GM12878 (cell line): ENCODE data around the gene EML1. TPM values are rescaled to one million over a fixed set of nuclear protein-coding genes. Genes with fewer than 3 reads are reported as not detected.

Source experiments
- ATAC-seq: fragments of 200-7000 bp; cut with Tn5 transposase; 3 replicates; pipeline ENCODE4 v1.9.1; 2020; ENCODE audit warnings: mild to moderate bottlenecking, moderate library complexity
- BruUV-seq: library from RNA; stranded (reverse); fragments of 400-500 nt; replicated peaks from 2 replicates; lab custom pipeline; 2021; lab: Mats Ljungman, UMichigan
- CTCF ChIA-PET: fragments of 300-600 bp; sonication (Branson Sonifier 250); formaldehyde crosslinking; extraction: SDS; loops from one replicate; lab custom pipeline; 2021; ENCODE audit warnings: inconsistent platforms; lab: Yijun Ruan, JAX
- POLR2A ChIA-PET: fragments of 350-600 bp; formaldehyde crosslinking; extraction: SDS; loops from one replicate; lab custom pipeline; 2021; ENCODE audit warnings: inconsistent platforms; lab: Charles Lee
- RAD21 ChIA-PET: fragments of 300-600 bp; sonication (Branson Sonifier 250); formaldehyde crosslinking; loops from one replicate; lab custom pipeline; 2023; ENCODE audit warnings: antibody characterized with exemption; ENCODE audit not compliant: unreplicated experiment; lab: Charles Lee
- SMC1A ChIA-PET: fragments of 300-600 bp; sonication (Branson Sonifier 250); formaldehyde crosslinking; loops from one replicate; lab custom pipeline; 2023; ENCODE audit not compliant: unreplicated experiment, uncharacterized antibody; lab: Charles Lee
- DNase-seq: peaks from one replicate; pipeline ENCODE4 v3.0.0-alpha.2; 2011; ENCODE audit warnings: low read depth, low spot score
- FAIRE-seq: peaks from 3 replicates; lab custom pipeline; 2011; peaks lifted over from hg19 to GRCh38; lab: Jason Lieb, UNC
- H2AFZ ChIP-seq: 2 replicates; pipeline ENCODE4 v1.6.0; 2011; ENCODE audit warnings: low read depth, low read length, control low read depth; ENCODE audit not compliant: control insufficient read depth
- H3K27ac ChIP-seq: 2 replicates; pipeline ENCODE4 v1.5.1; 2011; ENCODE audit warnings: control low read depth; ENCODE audit not compliant: control insufficient read depth, insufficient read depth
- H3K27me3 ChIP-seq, 2 experiments: replicated peaks in 1 of 2; 2 replicates each; pipeline versions ENCODE4 v1.6.0 to v1.6.1; 2011; ENCODE audit warnings: low read length in 1 of 2; ENCODE audit not compliant: control insufficient read depth in 2 of 2, insufficient read depth in 2 of 2
- H3K36me3 ChIP-seq, 2 experiments: 2 replicates each; pipeline ENCODE4 v1.5.1; 2011; ENCODE audit warnings: low read length in 1 of 2; ENCODE audit not compliant: control insufficient read depth in 2 of 2, insufficient read depth in 2 of 2
- H3K4me1 ChIP-seq: 2 replicates; pipeline ENCODE4 v1.6.1; 2011; ENCODE audit warnings: mild to moderate bottlenecking, low read length, moderate library complexity, mixed read lengths; ENCODE audit not compliant: control insufficient read depth, insufficient read depth
- H3K4me2 ChIP-seq: 2 replicates; pipeline ENCODE4 v1.6.0; 2011; ENCODE audit warnings: control low read depth; ENCODE audit not compliant: control insufficient read depth, insufficient read depth
- H3K4me3 ChIP-seq: fragments of 200-600 bp; sonication (generic); 2 replicates; pipeline ENCODE4 v1.5.1; 2016
- H3K79me2 ChIP-seq: 2 replicates; pipeline ENCODE4 v1.6.0; 2011; ENCODE audit warnings: low read length; ENCODE audit not compliant: control insufficient read depth, insufficient read depth
- H3K9ac ChIP-seq: 2 replicates; pipeline ENCODE4 v1.8.0; 2011; ENCODE audit warnings: low read length, control low read depth, mixed read lengths; ENCODE audit not compliant: control insufficient read depth, insufficient read depth
- H3K9me3 ChIP-seq: replicated peaks from 3 replicates; pipeline ENCODE4 v1.5.1; 2011; ENCODE audit warnings: mild to moderate bottlenecking, low read length; ENCODE audit not compliant: control insufficient read depth, insufficient read depth
- H4K20me1 ChIP-seq: 2 replicates; pipeline ENCODE4 v1.6.0; 2011; ENCODE audit not compliant: control insufficient read depth, insufficient read depth
- CBFB ChIP-seq: IDR thresholded peaks from 2 replicates; pipeline ENCODE4 v1.6.1; 2016; ENCODE audit warnings: antibody characterized with exemption, low read depth
- NR2C1 ChIP-seq: fragments of 450-650 bp; IDR thresholded peaks from 2 replicates; pipeline ENCODE4 v1.6.1; 2017; ENCODE audit warnings: antibody characterized with exemption, mild to moderate bottlenecking, moderate library complexity
- NR2F1 ChIP-seq: fragments of 450-650 bp; conservative IDR thresholded peaks from 2 replicates; pipeline ENCODE4 v1.6.1; 2017; ENCODE audit warnings: mild to moderate bottlenecking
- SREBF1 ChIP-seq: IDR thresholded peaks from 2 replicates; pipeline ENCODE4 v1.6.1; 2012; ENCODE audit warnings: mild to moderate bottlenecking, low read length
- TCF7 ChIP-seq: IDR thresholded peaks from 2 replicates; pipeline ENCODE4 v1.6.1; 2014; ENCODE audit warnings: antibody characterized with exemption, borderline replicate concordance
- WGBS: methylation state at CpG from one replicate; pipeline ENCODE4 v1.1.6; 2016; ENCODE audit warnings: low lambda C conversion rate; ENCODE audit not compliant: insufficient replicate concordance, insufficient coverage; ENCODE audit errors: missing lambda C conversion rate; 5-methylcytosine and 5-hydroxymethylcytosine counted together
- in situ Hi-C: fragments of 300-500 bp; cut with MboI; formaldehyde crosslinking; loops from 9 replicates; pipeline ENCODE4 v1.14.3; 2018; ENCODE audit warnings: mixed read lengths
- intact Hi-C: fragments of 100-400 bp; cut with micrococcal nuclease; formaldehyde crosslinking; loops from one replicate; pipeline ENCODE4 v1.14.2; 2022; ENCODE audit not compliant: unreplicated experiment
- polyA plus RNA-seq, 11 experiments: library from polyadenylated mRNA; depleted of rRNA in 4 of 11; unstranded in 6 of 11; stranded (reverse) in 5 of 11; fragments of >200 nt; fragmentation: Nextera tagmentation in 4 of 11; fragmentation: Illumina TruSeq in 1 of 11; extraction: Ambion mirVana in 4 of 11; extraction: Trizol in 1 of 11; gene quantifications; 1 replicate in 1 of 11; 2 replicates in 10 of 11; pipeline versions ENCODE4 v1.2.1 to v1.2.3, GENCODE V29; 2011 to 2016; ENCODE audit warnings: inconsistent platforms in 2 of 11, missing spikeins in 2 of 11, low read depth in 1 of 11
- total RNA-seq, 4 experiments: library from RNA; depleted of rRNA in 3 of 4; stranded (reverse); fragments of >200 nt in 3 of 4; fragmentation: Illumina TruSeq in 1 of 4; extraction: Trizol in 1 of 4; gene quantifications; 2 replicates each; pipeline versions ENCODE4 v1.2.1 to v1.2.3, GENCODE V29; 2013 to 2021

Gene EML1
- total and polyA plus RNA-seq, 10 of the 15 experiments (the other 5 are each of a cell fraction or from before 2014, with no cell fraction given): 0.05 to 3.4 (median 0.11) TPM; not detected in 3

DNA sequence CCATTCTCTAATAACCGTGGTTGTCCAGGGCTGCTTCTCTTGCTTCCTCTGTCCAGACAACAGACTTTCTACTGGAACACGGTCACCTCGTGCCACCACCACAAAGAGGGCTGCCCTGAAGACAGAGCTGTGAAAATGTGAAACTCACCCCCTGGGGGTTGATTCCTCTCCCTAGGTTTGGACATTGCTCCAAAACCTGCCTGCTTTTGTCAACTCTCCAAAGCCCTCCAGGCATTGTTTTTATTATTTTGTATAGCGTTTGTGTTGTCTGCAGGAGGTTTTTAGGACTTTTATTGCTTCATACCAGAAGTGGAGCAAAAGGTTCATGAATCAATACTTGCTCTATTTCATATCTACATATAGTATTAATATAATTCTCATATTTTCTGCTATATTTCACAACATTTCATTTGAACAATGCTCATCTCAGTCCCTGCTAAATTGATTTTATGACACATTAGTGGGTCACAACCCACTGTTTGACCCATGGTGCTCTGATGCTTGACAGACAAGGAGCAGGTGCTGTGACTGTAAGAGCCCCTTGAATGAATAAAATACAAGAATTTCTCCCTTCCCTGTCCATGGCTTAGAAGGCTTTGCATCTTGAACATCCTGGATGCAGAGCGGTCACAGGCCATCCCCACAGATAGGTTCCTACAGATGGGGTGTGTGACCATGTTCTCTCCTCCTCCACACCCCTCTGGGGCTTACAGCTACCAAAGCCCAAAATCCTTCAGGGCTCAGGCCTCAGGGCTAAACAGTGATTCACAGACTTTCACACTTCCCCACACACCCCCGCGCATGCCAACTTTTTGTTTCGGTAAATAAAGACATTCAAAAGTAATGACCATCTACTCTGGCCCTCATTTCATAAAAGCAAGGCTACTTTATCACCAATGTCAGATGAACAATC lies 20.6 kb upstream of the EML1 start:
- H3K27ac ChIP-seq: no peak overlapping the region
- no peaks in the 10 kb centered on the region for H3K9me3 ChIP-seq
- in situ Hi-C loops: no loop called here
- H3K27me3 ChIP-seq: peaks cover 0 to 1% of the 10 kb centered on the region in 2 experiments; a peak in 1 of 4 replicates
- H3K4me1 ChIP-seq: no peaks in the 10 kb centered on the region
- no peak overlapping the region for H3K4me3 ChIP-seq
- no peak overlapping the region for H3K9ac ChIP-seq
- no peaks in the 10 kb centered on the region for H3K79me2 ChIP-seq
- H3K4me2 ChIP-seq: no peak overlapping the region
- TF ChIP-seq NR2C1: no peak
- no peak overlapping the region for H2AFZ ChIP-seq
- CTCF ChIA-PET: no interaction called here
- no peaks in the 10 kb centered on the region for H3K36me3 ChIP-seq
- DNase-seq: no peak
- POLR2A ChIA-PET: no interaction called here
- no TSS peak for BruUV-seq
- WGBS: 48% methylated on average over 8 of the region's 8 CpGs
- SMC1A ChIA-PET: no interaction called here
- ATAC-seq: peak; percentile 22; the same call in 2 of the 3 replicates
- H4K20me1 ChIP-seq: no peaks in the 10 kb centered on the region
- intact Hi-C loops: no loop called here
- RAD21 ChIA-PET: no interaction called here
- FAIRE-seq: no peak

DNA sequence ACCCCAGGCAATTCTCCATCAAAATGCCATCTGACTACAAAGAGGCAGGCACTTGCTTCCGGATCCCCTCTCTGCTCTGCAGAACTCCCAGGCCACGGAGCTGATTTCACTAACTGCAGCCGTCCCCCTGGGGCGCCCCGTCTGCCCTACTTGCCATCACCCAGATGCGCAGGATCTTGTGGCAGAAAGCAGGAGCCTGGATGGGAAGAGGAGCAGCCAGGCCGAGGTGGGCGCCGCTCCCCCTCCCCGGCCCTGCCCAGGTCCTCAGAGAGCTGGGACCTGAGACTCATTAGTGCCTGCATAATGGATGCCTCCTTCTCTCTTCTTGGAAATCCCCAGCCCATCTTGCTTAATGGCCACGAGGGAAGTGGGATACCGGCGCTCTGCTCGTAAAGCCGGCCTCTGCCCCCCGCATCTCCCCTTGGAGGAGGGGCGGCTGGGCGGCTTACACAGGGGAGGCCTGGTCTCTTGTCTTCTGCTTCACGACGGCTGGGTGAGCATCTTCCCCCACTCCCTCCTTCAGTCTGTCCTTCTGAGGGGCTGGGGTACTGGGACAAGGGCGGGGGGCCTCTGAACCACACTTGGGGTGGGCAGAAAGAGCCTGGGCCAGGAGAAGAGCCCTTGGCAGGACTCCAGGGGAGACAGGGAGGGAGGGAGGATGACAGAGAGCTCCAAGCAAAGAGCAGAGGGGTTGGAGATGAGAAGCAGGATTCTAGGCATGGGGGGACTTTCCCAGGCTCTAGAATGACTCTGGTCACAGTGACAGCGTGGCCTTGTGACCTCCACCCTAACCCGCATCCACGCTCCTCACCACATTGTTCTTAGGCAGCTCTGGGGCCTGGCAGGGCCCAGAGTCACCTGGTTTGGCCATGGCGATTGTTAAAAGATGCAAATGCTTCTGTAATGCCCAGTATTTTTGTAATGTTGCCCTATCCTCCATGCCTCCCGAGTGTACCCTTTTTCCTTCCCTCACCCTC lies 19.4 kb upstream of the EML1 start:
- ATAC-seq (peak; percentile 67), FAIRE-seq (no peak)
- BruUV-seq: no TSS peak

More for the DNA sequence above, 19.4 kb upstream of the EML1 start:
- POLR2A ChIA-PET: no interaction called here
- RAD21 ChIA-PET: interaction anchor here (1.4 kb wide), 1 partner anchor 16 kb away, joined by 4 read pairs; no protein-coding TSS in a partner anchor
- H4K20me1 ChIP-seq: no peaks in the 10 kb centered on the region
- 43% methylated on average over 24 of the region's 26 CpGs for WGBS
- intact Hi-C loops: no loop called here
- no peak overlapping the region for H3K4me3 ChIP-seq
- no peak overlapping the region for H3K4me2 ChIP-seq
- no peak for DNase-seq
- CTCF ChIA-PET: interaction anchor here (1.5 kb wide), 1 partner anchor 21 kb away, joined by 3 read pairs; no protein-coding TSS in a partner anchor
- no peak overlapping the region for H3K27ac ChIP-seq
- peaks cover 0 to 1% of the 10 kb centered on the region in 2 experiments; a peak in 1 of 4 replicates for H3K27me3 ChIP-seq
- H2AFZ ChIP-seq: no peak overlapping the region
- no peak overlapping the region for H3K9ac ChIP-seq
- SMC1A ChIA-PET: no interaction called here
- in situ Hi-C loops: no loop called here
- H3K4me1 ChIP-seq: no peaks in the 10 kb centered on the region
- no peaks in the 10 kb centered on the region for H3K36me3 ChIP-seq
- H3K9me3 ChIP-seq: no peaks in the 10 kb centered on the region
- no peaks in the 10 kb centered on the region for H3K79me2 ChIP-seq
- no peak for TF ChIP-seq SREBF1
- peak; percentile 45 for TF ChIP-seq NR2F1
- TF ChIP-seq CBFB: no peak
- TF ChIP-seq TCF7: no peak
